A673 (cell line): ENCODE measurements around the gene PGGT1B. TPM values are rescaled to one million over a fixed set of nuclear protein-coding genes. Genes with fewer than 3 reads are reported as not detected.

ENCODE experiments used
- BruUV-seq: library from RNA; stranded (reverse); fragments of 400-500 nt; replicated peaks from 2 replicates; lab custom pipeline; 2021; lab: Mats Ljungman, UMichigan
- CTCF ChIA-PET: fragments of 300-600 bp; sonication (Branson Sonifier 250); formaldehyde crosslinking; loops from one replicate; lab custom pipeline; 2022; ENCODE audit warnings: antibody characterized with exemption; lab: Charles Lee
- POLR2A ChIA-PET: fragments of 300-600 bp; sonication (Branson Sonifier 250); formaldehyde crosslinking; loops from one replicate; lab custom pipeline; 2022; ENCODE audit warnings: antibody characterized with exemption; ENCODE audit not compliant: low non-redundant PET; lab: Charles Lee
- DNase-seq: peaks from one replicate; pipeline ENCODE4 v3.0.0-alpha.2; 2015; ENCODE audit warnings: low spot score
- H3K27ac ChIP-seq: fragments of 200-600 bp; sonication (generic); 2 replicates; pipeline ENCODE4 v1.5.1; 2016; ENCODE audit warnings: mixed run types, low read depth, mild to moderate bottlenecking, mixed read lengths, antibody characterized with exemption, low read length; ENCODE audit not compliant: poor library complexity, severe bottlenecking
- H3K27me3 ChIP-seq: fragments of 200-600 bp; sonication (generic); replicated peaks from 2 replicates; pipeline ENCODE4 v1.6.1; 2017; ENCODE audit warnings: mixed run types, low read depth, mild to moderate bottlenecking, mixed read lengths, antibody characterized with exemption, low read length; ENCODE audit not compliant: insufficient read depth, poor library complexity
- H3K36me3 ChIP-seq: fragments of 200-600 bp; sonication (generic); 2 replicates; pipeline ENCODE4 v1.6.1; 2016; ENCODE audit warnings: mixed run types, mild to moderate bottlenecking, mixed read lengths, antibody characterized with exemption, low read length; ENCODE audit not compliant: insufficient read depth, poor library complexity, severe bottlenecking
- H3K4me1 ChIP-seq: fragments of 200-600 bp; sonication (generic); 2 replicates; pipeline ENCODE4 v1.6.1; 2017; ENCODE audit warnings: mixed run types, mild to moderate bottlenecking, mixed read lengths, antibody characterized with exemption, low read length; ENCODE audit not compliant: insufficient read depth, poor library complexity, severe bottlenecking
- H3K4me3 ChIP-seq: fragments of 200-600 bp; sonication (generic); 2 replicates; pipeline ENCODE4 v1.5.1; 2016; ENCODE audit warnings: low read depth, mixed run types, mild to moderate bottlenecking, mixed read lengths, low read length; ENCODE audit not compliant: poor library complexity, severe bottlenecking
- H3K9me3 ChIP-seq: fragments of 200-600 bp; sonication (generic); 2 replicates; pipeline ENCODE4 v1.6.1; 2016; ENCODE audit warnings: mixed run types, low read depth, mild to moderate bottlenecking, mixed read lengths, antibody characterized with exemption, low read length; ENCODE audit not compliant: poor library complexity, severe bottlenecking
- CTCF ChIP-seq: fragments of 300-800, 200-600 bp; sonication (generic); conservative IDR thresholded peaks from 2 replicates; pipeline ENCODE4 v1.5.1; 2017; ENCODE audit warnings: low read depth, mild to moderate bottlenecking, antibody characterized with exemption, low read length, moderate library complexity, mixed read lengths
- EZH2 ChIP-seq: fragments of 200-600 bp; sonication (generic); IDR thresholded peaks from 2 replicates; pipeline ENCODE4 v1.6.1; 2017; ENCODE audit warnings: borderline replicate concordance, low read depth, mild to moderate bottlenecking, mixed read lengths, antibody characterized with exemption, low read length; ENCODE audit not compliant: poor library complexity, severe bottlenecking
- intact Hi-C: fragments of 100-400 bp; cut with micrococcal nuclease; formaldehyde crosslinking; loops from one replicate; pipeline ENCODE4 v1.10.0; 2022; ENCODE audit not compliant: unreplicated experiment
- total RNA-seq: library from RNA; stranded (reverse); gene quantifications from 2 replicates; pipeline ENCODE4 v1.2.3, GENCODE V29; 2021

The PGGT1B gene
- total RNA-seq, 1 experiment from 2014 or later = 43.0 TPM

GRCh38 chr5:115291397-115291796 lies 28.7 kb upstream of the PGGT1B start:
- CTCF ChIA-PET = no interaction called here

DNA sequence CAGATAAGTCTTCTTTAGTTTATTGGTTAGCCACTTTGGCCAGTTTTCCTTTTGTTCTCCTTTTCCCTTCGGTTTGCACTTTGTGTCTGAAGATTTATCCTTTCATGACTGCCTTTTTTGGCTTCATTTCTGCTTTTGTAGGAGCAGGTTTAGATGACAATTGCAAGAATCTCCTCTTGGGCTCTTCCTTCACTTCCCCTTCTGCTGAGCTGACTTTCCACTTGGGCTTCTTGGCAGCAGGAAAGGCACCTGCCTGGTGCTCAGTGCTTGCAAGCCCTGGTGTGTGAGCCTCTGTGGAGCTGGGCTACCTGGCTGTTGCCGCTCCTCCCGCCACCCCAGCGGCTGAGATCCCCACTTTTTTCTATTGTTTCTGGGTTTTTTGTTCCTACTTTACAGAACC lies 26.4 kb upstream of the PGGT1B start:
- intact Hi-C loops = no loop called here
- CTCF ChIA-PET = no interaction called here
- H3K4me1 ChIP-seq = no peaks in the 10 kb centered on the region
- no peak for DNase-seq
- H3K27me3 ChIP-seq = no peaks in the 10 kb centered on the region
- no peak overlapping the region for H3K27ac ChIP-seq
- no peaks in the 10 kb centered on the region for H3K9me3 ChIP-seq
- H3K4me3 ChIP-seq = no peak overlapping the region
- no TSS peak for BruUV-seq
- TF ChIP-seq EZH2 (no peak), CTCF (no peak)
- H3K36me3 ChIP-seq = no peaks in the 10 kb centered on the region
- POLR2A ChIA-PET = no interaction called here

More at GRCh38 chr5:115291397-115291796, 28.7 kb upstream of the PGGT1B start:
- Histone ChIP-seq H3K27ac (no peak overlapping the region), H3K4me3 (no peak overlapping the region), H3K9me3 (no peaks in the 10 kb centered on the region), H3K4me1 (peaks cover 4% of the 10 kb centered on the region), H3K36me3 (no peaks in the 10 kb centered on the region), H3K27me3 (no peaks in the 10 kb centered on the region)
- DNase-seq = no peak
- POLR2A ChIA-PET = no interaction called here
- TF ChIP-seq CTCF (no peak), EZH2 (no peak)
- intact Hi-C loops = no loop called here
- BruUV-seq = no TSS peak

- H3K4me3 ChIP-seq = no peak overlapping the region
- no peaks in the 10 kb centered on the region for H3K9me3 ChIP-seq
- H3K36me3 ChIP-seq = no peaks in the 10 kb centered on the region
- no peak overlapping the region for H3K27ac ChIP-seq
- no peaks in the 10 kb centered on the region for H3K27me3 ChIP-seq
- intact Hi-C loops = no loop called here
- no peak for DNase-seq
- ChIA-PET CTCF (no interaction called here), POLR2A (no interaction called here)
- no peaks in the 10 kb centered on the region for H3K4me1 ChIP-seq
- TF ChIP-seq EZH2 = no peak
- no peak for TF ChIP-seq CTCF
- no TSS peak for BruUV-seq
Measured at GRCh38 chr5:115284021-115284420, 21.3 kb upstream of the PGGT1B start.
